Stimulated activated CD4-positive, alpha-beta T cell treated with anti-CD3 and anti-CD28 coated beads, TNF-alpha, amount 100 ng/mL, for 24 hours (primary cell): ENCODE data around the gene OSBPL9.
"Not testable (repeated sequence)": the region's sequence is repeated elsewhere in the genome, so short reads cannot be mapped to it uniquely, and the experiment has no call there.

Experiments
- DNase-seq, 3 experiments: peaks; one replicate each; pipeline ENCODE4 v3.0.0-alpha.2; 2020; ENCODE audit warnings: low read depth in 3 of 3

Gene OSBPL9

GRCh38 chr1:51788938-51789337 lies 172.0 kb downstream of the OSBPL9 start:
- DNase-seq, result no peak

- no peak for DNase-seq
Measured at GRCh38 chr1:51789342-51789741, 172.4 kb downstream of the OSBPL9 start.

GRCh38 chr1:51790385-51790784 lies 173.5 kb downstream of the OSBPL9 start:
- DNase-seq, result no peak

GRCh38 chr1:51791888-51792287 lies 175.0 kb downstream of the OSBPL9 start:
- no peak for DNase-seq

GRCh38 chr1:51792864-51793263 lies 176.0 kb downstream of the OSBPL9 start:
- DNase-seq, result no peak

GRCh38 chr1:51794260-51794659 lies 177.4 kb downstream of the OSBPL9 start:
- DNase-seq, result no peak

GRCh38 chr1:51794868-51795267 lies 178.0 kb downstream of the OSBPL9 start:
- no peak for DNase-seq

- DNase-seq, result no peak
Measured at GRCh38 chr1:51799372-51799771, 182.5 kb downstream of the OSBPL9 start.

GRCh38 chr1:51814513-51814912 lies 197.6 kb downstream of the OSBPL9 start:
- no peak for DNase-seq

- no peak for DNase-seq
Measured at GRCh38 chr1:51818487-51818886, 201.6 kb downstream of the OSBPL9 start.

- DNase-seq, result not testable (repeated sequence)
Measured at GRCh38 chr1:51819021-51819420, 202.1 kb downstream of the OSBPL9 start.

GRCh38 chr1:51819810-51820209 lies 202.9 kb downstream of the OSBPL9 start:
- DNase-seq, result no peak

GRCh38 chr1:51829058-51829457 lies 212.2 kb downstream of the OSBPL9 start:
- DNase-seq, result no peak

- no peak for DNase-seq
Measured at GRCh38 chr1:51833700-51834099, 216.8 kb downstream of the OSBPL9 start.

GRCh38 chr1:51837243-51837642 lies 220.4 kb downstream of the OSBPL9 start:
- DNase-seq, result no peak
